Tibial nerve (tissue), 4 donors: ENCODE measurements around the gene NCOR1.

Experiments used
- EP300 ChIP-seq, 2 donors: sonication (generic); formaldehyde crosslinking; IDR thresholded peaks; one replicate each; pipeline ENCODE4 v1.6.1; 2017; ENCODE audit warnings: antibody characterized with exemption in 2 of 2, mild to moderate bottlenecking in 1 of 2
- POLR2A ChIP-seq, 2 donors: fragments of 450-650 bp; IDR thresholded peaks; one replicate each; pipeline ENCODE4 v1.6.1; 2017; ENCODE audit warnings: antibody characterized with exemption in 2 of 2, mild to moderate bottlenecking in 2 of 2, moderate library complexity in 2 of 2
- TF ChIP-seq, protein P1 (sequence below), 5 experiments: fragments of 200-600 bp in 3 of 5; fragments of 450-650 bp in 2 of 5; sonication (generic) in 3 of 5; IDR thresholded peaks; one replicate each; pipeline ENCODE4 v1.5.1; 2016 to 2019; ENCODE audit warnings: antibody characterized with exemption in 5 of 5, mild to moderate bottlenecking in 3 of 5, moderate library complexity in 2 of 5

DNA sequence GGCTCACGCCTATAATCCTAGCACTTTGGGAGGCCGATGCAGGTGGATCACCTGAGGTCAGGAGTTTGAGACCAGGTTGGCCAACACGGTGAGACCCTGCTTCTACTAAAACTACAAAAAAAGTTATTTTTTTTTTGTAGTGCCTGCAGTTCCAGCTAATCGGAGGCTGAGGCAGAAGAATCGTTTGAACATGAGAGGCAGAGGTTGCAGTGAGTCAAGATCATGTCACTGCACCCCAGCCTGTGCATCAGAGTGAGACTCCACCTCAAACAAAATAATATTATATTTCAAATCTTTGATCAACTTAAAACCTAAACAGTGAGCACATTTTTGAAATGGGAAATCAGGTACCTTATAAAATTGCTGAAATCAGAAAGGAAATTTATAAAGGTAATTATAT, 36.5 kb downstream of the NCOR1 start:
- TF ChIP-seq, protein P1, sequence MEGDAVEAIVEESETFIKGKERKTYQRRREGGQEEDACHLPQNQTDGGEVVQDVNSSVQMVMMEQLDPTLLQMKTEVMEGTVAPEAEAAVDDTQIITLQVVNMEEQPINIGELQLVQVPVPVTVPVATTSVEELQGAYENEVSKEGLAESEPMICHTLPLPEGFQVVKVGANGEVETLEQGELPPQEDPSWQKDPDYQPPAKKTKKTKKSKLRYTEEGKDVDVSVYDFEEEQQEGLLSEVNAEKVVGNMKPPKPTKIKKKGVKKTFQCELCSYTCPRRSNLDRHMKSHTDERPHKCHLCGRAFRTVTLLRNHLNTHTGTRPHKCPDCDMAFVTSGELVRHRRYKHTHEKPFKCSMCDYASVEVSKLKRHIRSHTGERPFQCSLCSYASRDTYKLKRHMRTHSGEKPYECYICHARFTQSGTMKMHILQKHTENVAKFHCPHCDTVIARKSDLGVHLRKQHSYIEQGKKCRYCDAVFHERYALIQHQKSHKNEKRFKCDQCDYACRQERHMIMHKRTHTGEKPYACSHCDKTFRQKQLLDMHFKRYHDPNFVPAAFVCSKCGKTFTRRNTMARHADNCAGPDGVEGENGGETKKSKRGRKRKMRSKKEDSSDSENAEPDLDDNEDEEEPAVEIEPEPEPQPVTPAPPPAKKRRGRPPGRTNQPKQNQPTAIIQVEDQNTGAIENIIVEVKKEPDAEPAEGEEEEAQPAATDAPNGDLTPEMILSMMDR (IDR thresholded peaks at IDR 0.05), result no peak
- TF ChIP-seq POLR2A (IDR thresholded peaks at IDR 0.05) (no peak), EP300 (IDR thresholded peaks at IDR 0.05) (no peak)
